Measurements from ENCODE around the gene ELOVL2. TPM values are rescaled to one million over a fixed set of nuclear protein-coding genes. Genes with fewer than 3 reads are reported as not detected.
"Not testable (repeated sequence)": the region's sequence is repeated elsewhere in the genome, so short reads cannot be mapped to it uniquely, and the experiment has no call there.

ELOVL2 gene
- not detected for total RNA-seq

- Mint-ChIP-seq H3K9me3 (no peaks in the 10 kb centered on the region), H3K27ac (no peak within 1 kb of the TSS), H3K36me3 (peaks cover 5 to 12% of the 10 kb centered on the region in 2 donors)
- ATAC-seq (peak in 1 of 2 donors; percentile 78), DNase-seq (ENCODE audit: low spot score in 2 of 2) (peak in 1 of 2 donors; percentile 64)
Observed at GRCh38 chr6:11043961-11044711, at the start of gene ELOVL2. ELOVL2 (minus strand) TSS chr6:11044305; CDS start chr6:11044230, 75 bp downstream.

GRCh38 chr6:11093376-11093625 is 49.2 kb upstream of the ELOVL2 start:
- peaks cover 9 to 13% of the 10 kb centered on the region in 2 donors for H3K36me3 Mint-ChIP-seq
- H3K9me3 Mint-ChIP-seq = no peaks in the 10 kb centered on the region
- peak overlapping the region; percentile 90 to 97 for H3K27ac Mint-ChIP-seq
- no peak for DNase-seq (ENCODE audit: low spot score in 2 of 2)
- peak; percentile 2 to 20 for ATAC-seq

GRCh38 chr6:11092668-11093375 is 48.7 kb upstream of the ELOVL2 start:
- ATAC-seq = peak; percentile 20 to 37
- no peaks in the 10 kb centered on the region for H3K9me3 Mint-ChIP-seq
- DNase-seq (ENCODE audit: low spot score in 2 of 2) = no peak
- peaks cover 9 to 13% of the 10 kb centered on the region in 2 donors for H3K36me3 Mint-ChIP-seq
- peak overlapping the region; percentile 90 to 97 for H3K27ac Mint-ChIP-seq

- ATAC-seq; DNase-seq (ENCODE audit: low spot score in 2 of 2): not testable (repeated sequence)
Observed at GRCh38 chr6:11091141-11091540, 47.0 kb upstream of the ELOVL2 start.

GRCh38 chr6:11089695-11090094 is 45.6 kb upstream of the ELOVL2 start:
- Mint-ChIP-seq H3K27ac (no peak overlapping the region), H3K36me3 (peaks cover 6 to 7% of the 10 kb centered on the region in 2 donors), H3K9me3 (no peaks in the 10 kb centered on the region)
- DNase-seq (ENCODE audit: low spot score in 2 of 2) (no peak), ATAC-seq (no peak)

More at GRCh38 chr6:11091141-11091540, 47.0 kb upstream of the ELOVL2 start:
- H3K27ac Mint-ChIP-seq, H3K36me3 Mint-ChIP-seq, H3K9me3 Mint-ChIP-seq: not testable (repeated sequence)

- H3K27ac Mint-ChIP-seq; H3K9me3 Mint-ChIP-seq; ATAC-seq; DNase-seq (ENCODE audit: low spot score in 2 of 2); H3K36me3 Mint-ChIP-seq: not testable (repeated sequence)
Observed at GRCh38 chr6:11087141-11087812, 43.2 kb upstream of the ELOVL2 start.

- DNase-seq (ENCODE audit: low spot score in 2 of 2) (no peak), ATAC-seq (no peak)
- H3K27ac Mint-ChIP-seq = no peak overlapping the region
- no peaks in the 10 kb centered on the region for H3K36me3 Mint-ChIP-seq
- no peaks in the 10 kb centered on the region for H3K9me3 Mint-ChIP-seq
Observed at GRCh38 chr6:11085758-11086435, 41.8 kb upstream of the ELOVL2 start.

- Mint-ChIP-seq H3K27ac (no peak overlapping the region), H3K36me3 (no peaks in the 10 kb centered on the region), H3K9me3 (no peaks in the 10 kb centered on the region)
- DNase-seq (ENCODE audit: low spot score in 2 of 2) (no peak), ATAC-seq (no peak)
Observed at GRCh38 chr6:11083956-11084355, 39.9 kb upstream of the ELOVL2 start.

GRCh38 chr6:11083491-11083890 is 39.4 kb upstream of the ELOVL2 start:
- H3K27ac Mint-ChIP-seq = no peak overlapping the region
- no peaks in the 10 kb centered on the region for H3K36me3 Mint-ChIP-seq
- no peak for ATAC-seq
- H3K9me3 Mint-ChIP-seq = no peaks in the 10 kb centered on the region
- no peak for DNase-seq (ENCODE audit: low spot score in 2 of 2)

GRCh38 chr6:11080296-11080695 is 36.2 kb upstream of the ELOVL2 start:
- H3K36me3 Mint-ChIP-seq = no peaks in the 10 kb centered on the region
- DNase-seq (ENCODE audit: low spot score in 2 of 2) (no peak), ATAC-seq (no peak)
- no peak overlapping the region for H3K27ac Mint-ChIP-seq
- no peaks in the 10 kb centered on the region for H3K9me3 Mint-ChIP-seq

- no peaks in the 10 kb centered on the region for H3K9me3 Mint-ChIP-seq
- no peak for ATAC-seq
- DNase-seq (ENCODE audit: low spot score in 2 of 2) = no peak
- H3K36me3 Mint-ChIP-seq = no peaks in the 10 kb centered on the region
- H3K27ac Mint-ChIP-seq = no peak overlapping the region
Observed at GRCh38 chr6:11078266-11078665, 34.2 kb upstream of the ELOVL2 start.

GRCh38 chr6:11076540-11076939 is 32.4 kb upstream of the ELOVL2 start:
- no peak for DNase-seq (ENCODE audit: low spot score in 2 of 2)
- ATAC-seq = no peak
- no peaks in the 10 kb centered on the region for H3K36me3 Mint-ChIP-seq
- H3K9me3 Mint-ChIP-seq = no peaks in the 10 kb centered on the region
- no peak overlapping the region for H3K27ac Mint-ChIP-seq

GRCh38 chr6:11072101-11072500 is 28.0 kb upstream of the ELOVL2 start:
- Mint-ChIP-seq H3K36me3 (no peaks in the 10 kb centered on the region), H3K27ac (no peak overlapping the region), H3K9me3 (no peaks in the 10 kb centered on the region)
- no peak for DNase-seq (ENCODE audit: low spot score in 2 of 2)
- ATAC-seq = no peak

GRCh38 chr6:11069760-11070159 is 25.7 kb upstream of the ELOVL2 start:
- Mint-ChIP-seq H3K9me3 (no peaks in the 10 kb centered on the region), H3K36me3 (no peaks in the 10 kb centered on the region), H3K27ac (no peak overlapping the region)
- ATAC-seq = no peak
- no peak for DNase-seq (ENCODE audit: low spot score in 2 of 2)

GRCh38 chr6:11067348-11067747 is 23.2 kb upstream of the ELOVL2 start:
- no peaks in the 10 kb centered on the region for H3K36me3 Mint-ChIP-seq
- ATAC-seq = no peak
- DNase-seq (ENCODE audit: low spot score in 2 of 2) = no peak
- H3K27ac Mint-ChIP-seq = no peak overlapping the region
- no peaks in the 10 kb centered on the region for H3K9me3 Mint-ChIP-seq

GRCh38 chr6:11066505-11067347 is 22.6 kb upstream of the ELOVL2 start:
- Mint-ChIP-seq H3K27ac (no peak overlapping the region), H3K9me3 (no peaks in the 10 kb centered on the region), H3K36me3 (no peaks in the 10 kb centered on the region)
- no peak for DNase-seq (ENCODE audit: low spot score in 2 of 2)
- ATAC-seq = no peak
